ENCODE results near the gene ZBTB4. TPM values are rescaled to one million over a fixed set of nuclear protein-coding genes. Genes with fewer than 3 reads are reported as not detected.

ZBTB4 gene
- total and polyA plus RNA-seq, 8 donors: 15.8 to 31.5 (median 20.1) TPM

DNA sequence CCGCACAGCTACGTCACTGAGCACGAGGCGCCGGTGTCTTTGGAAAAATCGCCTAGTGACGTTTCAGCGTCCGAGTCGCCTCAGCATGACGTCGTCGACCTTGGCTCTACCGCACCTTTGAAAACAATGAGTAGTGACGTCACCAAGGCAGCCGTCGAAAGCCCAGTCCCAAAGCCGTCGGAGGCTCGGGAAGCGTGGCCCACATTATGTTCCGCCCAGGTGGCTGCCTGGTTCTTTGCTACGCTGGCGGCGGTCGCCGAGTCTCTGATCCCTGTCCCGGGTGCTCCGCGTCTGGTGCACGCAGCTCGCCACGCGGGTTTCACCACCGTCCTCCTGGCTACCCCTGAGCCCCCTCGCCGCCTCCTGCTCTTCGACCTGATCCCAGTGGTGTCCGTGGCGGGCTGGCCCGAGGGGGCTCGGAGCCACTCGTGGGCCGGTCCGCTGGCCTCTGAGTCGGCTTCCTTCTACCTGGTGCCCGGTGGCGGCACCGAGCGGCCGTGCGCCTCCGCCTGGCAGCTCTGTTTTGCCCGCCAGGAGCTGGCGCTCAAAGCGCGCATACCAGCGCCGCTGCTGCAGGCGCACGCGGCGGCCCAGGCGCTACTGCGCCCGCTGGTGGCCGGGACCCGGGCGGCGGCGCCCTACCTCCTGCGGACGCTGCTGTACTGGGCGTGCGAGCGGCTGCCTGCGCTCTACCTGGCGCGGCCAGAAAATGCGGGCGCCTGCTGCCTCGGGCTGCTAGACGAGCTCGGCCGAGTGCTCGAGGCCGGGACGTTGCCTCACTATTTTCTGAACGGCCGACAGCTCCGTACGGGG, 42.7 kb downstream of the ZBTB4 start:
- intact Hi-C loops (cut with DNase I; ENCODE audit: low total_unique reads): loop anchor here (5.0 kb wide), 1 partner anchor 41 kb away; the partner anchor contains the start of gene ZBTB4
- TF ChIP-seq, protein P1, sequence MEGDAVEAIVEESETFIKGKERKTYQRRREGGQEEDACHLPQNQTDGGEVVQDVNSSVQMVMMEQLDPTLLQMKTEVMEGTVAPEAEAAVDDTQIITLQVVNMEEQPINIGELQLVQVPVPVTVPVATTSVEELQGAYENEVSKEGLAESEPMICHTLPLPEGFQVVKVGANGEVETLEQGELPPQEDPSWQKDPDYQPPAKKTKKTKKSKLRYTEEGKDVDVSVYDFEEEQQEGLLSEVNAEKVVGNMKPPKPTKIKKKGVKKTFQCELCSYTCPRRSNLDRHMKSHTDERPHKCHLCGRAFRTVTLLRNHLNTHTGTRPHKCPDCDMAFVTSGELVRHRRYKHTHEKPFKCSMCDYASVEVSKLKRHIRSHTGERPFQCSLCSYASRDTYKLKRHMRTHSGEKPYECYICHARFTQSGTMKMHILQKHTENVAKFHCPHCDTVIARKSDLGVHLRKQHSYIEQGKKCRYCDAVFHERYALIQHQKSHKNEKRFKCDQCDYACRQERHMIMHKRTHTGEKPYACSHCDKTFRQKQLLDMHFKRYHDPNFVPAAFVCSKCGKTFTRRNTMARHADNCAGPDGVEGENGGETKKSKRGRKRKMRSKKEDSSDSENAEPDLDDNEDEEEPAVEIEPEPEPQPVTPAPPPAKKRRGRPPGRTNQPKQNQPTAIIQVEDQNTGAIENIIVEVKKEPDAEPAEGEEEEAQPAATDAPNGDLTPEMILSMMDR (IDR thresholded peaks at IDR 0.05): peak in 5 of 7 experiments; percentile 48 to 92 (median 84)
- TF ChIP-seq EP300 (IDR thresholded peaks at IDR 0.05) (no peak), POLR2AphosphoS5 (IDR thresholded peaks at IDR 0.05) (peak; percentile 41 to 72 (median 67)), POLR2A (IDR thresholded peaks at IDR 0.05) (no peak)
- Histone ChIP-seq H3K27me3 (peaks cover 11 to 84% (median 40%) of the 10 kb centered on the region in 3 donors), H3K4me1 (peaks cover 34 to 68% (median 63%) of the 10 kb centered on the region in 4 donors), H3K4me3 (peak overlapping the region; percentile 47 to 62 (median 54)), H3K36me3 (no peaks in the 10 kb centered on the region), H3K27ac (peak overlapping the region; percentile 79 to 90 (median 84)), H3K9me3 (no peaks in the 10 kb centered on the region)
- DNase-seq: peak; percentile 90 to 95
- 4 to 13% (median 4%) methylated on average over 19 to 92 of the region's 92 CpGs for WGBS, 5 donors

DNA sequence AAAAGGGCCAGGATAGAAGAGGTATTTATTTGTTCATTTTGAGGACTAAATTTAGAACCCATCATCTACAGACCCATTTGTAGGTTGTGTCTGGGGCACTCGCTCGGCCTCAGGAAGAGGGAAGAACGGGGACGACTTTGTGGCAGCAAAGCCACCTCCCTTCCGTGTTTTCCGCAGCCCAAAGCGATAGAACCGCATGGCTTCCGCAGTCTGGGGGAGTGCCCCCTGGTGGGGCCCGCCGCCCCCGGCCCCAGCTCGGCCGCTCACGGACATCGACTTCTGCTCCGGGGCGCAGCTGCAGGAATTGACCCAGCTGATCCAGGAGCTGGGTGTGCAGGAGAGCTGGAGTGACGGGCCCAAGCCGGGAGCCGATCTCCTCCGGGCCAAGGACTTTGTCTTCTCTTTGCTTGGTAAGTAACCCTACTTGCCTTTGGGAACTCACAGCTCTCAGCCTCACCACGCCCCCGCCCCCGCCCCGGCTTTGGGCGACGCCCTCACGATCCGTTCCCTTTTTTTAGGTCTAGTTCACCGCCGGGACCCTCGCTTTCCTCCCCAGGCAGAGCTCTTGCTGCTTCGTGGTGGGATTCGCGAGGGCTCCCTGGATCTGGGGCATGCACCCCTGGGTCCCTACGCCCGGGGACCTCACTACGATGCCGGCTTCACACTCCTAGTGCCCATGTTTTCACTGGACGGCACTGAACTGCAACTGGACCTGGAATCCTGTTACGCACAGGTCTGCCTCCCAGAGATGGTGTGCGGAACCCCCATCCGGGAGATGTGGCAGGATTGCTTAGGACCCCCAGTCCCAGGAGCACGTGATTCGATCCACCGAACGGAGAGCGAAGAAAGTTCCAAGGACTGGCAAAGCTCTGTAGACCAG, 43.5 kb downstream of the ZBTB4 start:
- intact Hi-C loops (cut with DNase I; ENCODE audit: low total_unique reads): loop anchor here (5.0 kb wide), 1 partner anchor 41 kb away; the partner anchor contains the start of gene ZBTB4
- H3K36me3 ChIP-seq: no peaks in the 10 kb centered on the region
- peaks cover 11 to 75% (median 34%) of the 10 kb centered on the region in 3 donors for H3K27me3 ChIP-seq
- no peaks in the 10 kb centered on the region for H3K9me3 ChIP-seq
- peak overlapping the region; percentile 47 to 62 (median 54) for H3K4me3 ChIP-seq
- TF ChIP-seq, protein P1 (IDR thresholded peaks at IDR 0.05): no peak
- no peak for TF ChIP-seq POLR2A (IDR thresholded peaks at IDR 0.05)
- TF ChIP-seq EP300 (IDR thresholded peaks at IDR 0.05): no peak
- TF ChIP-seq POLR2AphosphoS5 (IDR thresholded peaks at IDR 0.05): no peak
- whole genome bisulfite sequencing, 5 donors: 4 to 11% (median 5%) methylated on average over 30 to 49 of the region's 49 CpGs
- peak; percentile 53 to 82 for DNase-seq
- peaks cover 34 to 63% (median 60%) of the 10 kb centered on the region in 4 donors for H3K4me1 ChIP-seq
- peak overlapping the region; percentile 79 to 90 (median 84) for H3K27ac ChIP-seq

DNA sequence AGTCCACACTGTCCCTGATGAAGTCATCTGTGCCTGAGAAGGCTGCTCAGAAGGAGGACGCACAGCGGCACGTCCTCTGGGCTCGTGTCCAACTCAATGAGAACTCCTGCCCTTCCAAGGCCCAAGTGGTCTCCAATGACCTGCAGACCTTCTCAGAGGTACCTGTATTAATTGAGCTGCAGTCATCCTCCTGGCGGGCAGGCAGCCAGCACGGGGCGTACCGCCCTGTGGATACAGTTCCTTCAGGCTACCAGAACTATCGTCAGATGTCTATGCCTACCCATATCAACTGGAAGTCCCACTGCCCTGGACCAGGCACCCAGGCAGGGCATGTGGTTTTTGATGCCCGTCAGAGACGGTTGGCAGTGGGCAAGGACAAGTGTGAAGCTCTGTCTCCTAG, 47.1 kb downstream of the ZBTB4 start:
- Histone ChIP-seq H3K4me1 (peaks cover 7 to 28% (median 25%) of the 10 kb centered on the region in 4 donors), H3K36me3 (no peaks in the 10 kb centered on the region), H3K27me3 (peaks cover 0 to 39% (median 2%) of the 10 kb centered on the region in 3 donors), H3K27ac (no peak overlapping the region), H3K9me3 (no peaks in the 10 kb centered on the region), H3K4me3 (no peak overlapping the region)
- TF ChIP-seq, protein P1 (IDR thresholded peaks at IDR 0.05): no peak
- TF ChIP-seq POLR2A (IDR thresholded peaks at IDR 0.05) (no peak), EP300 (IDR thresholded peaks at IDR 0.05) (no peak), POLR2AphosphoS5 (IDR thresholded peaks at IDR 0.05) (no peak)
- WGBS, 5 donors: 87 to 96% (median 93%) methylated on average over 11 of the region's 11 CpGs
- intact Hi-C loops (cut with DNase I; ENCODE audit: low total_unique reads): no loop called here
- no peak for DNase-seq

DNA sequence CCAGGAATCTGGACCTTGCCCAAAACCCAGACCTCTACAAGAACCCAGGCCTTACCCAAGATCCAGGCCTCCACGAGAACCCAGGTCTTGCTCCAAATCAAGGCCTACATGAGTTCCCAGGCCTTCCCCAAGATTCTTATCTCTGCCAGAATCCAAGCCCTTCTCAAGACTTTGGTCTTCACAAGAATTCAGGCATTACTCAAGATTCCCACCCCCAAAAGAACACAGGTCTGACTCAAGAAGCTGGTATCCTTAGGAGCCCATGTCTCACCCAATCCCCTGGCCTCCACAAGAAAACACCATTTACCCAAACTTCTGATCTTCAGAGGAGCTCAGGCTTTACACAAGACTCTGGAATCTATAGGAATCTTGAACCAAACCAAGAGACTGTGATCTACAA, 48.2 kb downstream of the ZBTB4 start:
- TF ChIP-seq EP300 (IDR thresholded peaks at IDR 0.05) (no peak), POLR2AphosphoS5 (IDR thresholded peaks at IDR 0.05) (no peak), POLR2A (IDR thresholded peaks at IDR 0.05) (no peak)
- TF ChIP-seq, protein P1 (IDR thresholded peaks at IDR 0.05): no peak
- WGBS, 5 donors: 80 to 92% (median 89%) methylated on average over 1 of the region's 1 CpG
- no peak for DNase-seq
- intact Hi-C loops (cut with DNase I; ENCODE audit: low total_unique reads): no loop called here
- H3K4me3 ChIP-seq: no peak overlapping the region
- no peaks in the 10 kb centered on the region for H3K36me3 ChIP-seq
- H3K27ac ChIP-seq: no peak overlapping the region
- no peaks in the 10 kb centered on the region for H3K9me3 ChIP-seq
- peaks cover 0 to 30% (median 0%) of the 10 kb centered on the region in 3 donors for H3K27me3 ChIP-seq
- peaks cover 2 to 17% (median 14%) of the 10 kb centered on the region in 4 donors for H3K4me1 ChIP-seq

Measured in stomach (tissue), 9 donors.